Fibroblast of the aortic adventitia (primary cell): ENCODE results near the gene LEO1. TPM values are rescaled to one million over a fixed set of nuclear protein-coding genes. Genes with fewer than 3 reads are reported as not detected.

Experiments
- DNase-seq: peaks from one replicate; pipeline ENCODE4 v3.0.0-alpha.2; 2010; ENCODE audit warnings: low read depth
- H3K4me3 ChIP-seq: 2 replicates; pipeline ENCODE4 v1.5.1; 2011; ENCODE audit warnings: low read depth, mild to moderate bottlenecking, control low read depth, low read length, moderate library complexity
- total RNA-seq: library from RNA; depleted of rRNA; stranded (reverse); fragments of >200 nt; gene quantifications from 2 replicates; pipeline ENCODE4 v1.2.3, GENCODE V29; 2012; ENCODE audit warnings: low replicate concordance
- TF ChIP-seq, protein P1 (sequence below): IDR thresholded peaks from 2 replicates; pipeline ENCODE4 v1.5.1; 2011; ENCODE audit warnings: mild to moderate bottlenecking, low read length, control low read depth, inconsistent platforms; ENCODE audit not compliant: insufficient read depth

The LEO1 gene
- total RNA-seq, 1 donor = 21.3 TPM

DNA sequence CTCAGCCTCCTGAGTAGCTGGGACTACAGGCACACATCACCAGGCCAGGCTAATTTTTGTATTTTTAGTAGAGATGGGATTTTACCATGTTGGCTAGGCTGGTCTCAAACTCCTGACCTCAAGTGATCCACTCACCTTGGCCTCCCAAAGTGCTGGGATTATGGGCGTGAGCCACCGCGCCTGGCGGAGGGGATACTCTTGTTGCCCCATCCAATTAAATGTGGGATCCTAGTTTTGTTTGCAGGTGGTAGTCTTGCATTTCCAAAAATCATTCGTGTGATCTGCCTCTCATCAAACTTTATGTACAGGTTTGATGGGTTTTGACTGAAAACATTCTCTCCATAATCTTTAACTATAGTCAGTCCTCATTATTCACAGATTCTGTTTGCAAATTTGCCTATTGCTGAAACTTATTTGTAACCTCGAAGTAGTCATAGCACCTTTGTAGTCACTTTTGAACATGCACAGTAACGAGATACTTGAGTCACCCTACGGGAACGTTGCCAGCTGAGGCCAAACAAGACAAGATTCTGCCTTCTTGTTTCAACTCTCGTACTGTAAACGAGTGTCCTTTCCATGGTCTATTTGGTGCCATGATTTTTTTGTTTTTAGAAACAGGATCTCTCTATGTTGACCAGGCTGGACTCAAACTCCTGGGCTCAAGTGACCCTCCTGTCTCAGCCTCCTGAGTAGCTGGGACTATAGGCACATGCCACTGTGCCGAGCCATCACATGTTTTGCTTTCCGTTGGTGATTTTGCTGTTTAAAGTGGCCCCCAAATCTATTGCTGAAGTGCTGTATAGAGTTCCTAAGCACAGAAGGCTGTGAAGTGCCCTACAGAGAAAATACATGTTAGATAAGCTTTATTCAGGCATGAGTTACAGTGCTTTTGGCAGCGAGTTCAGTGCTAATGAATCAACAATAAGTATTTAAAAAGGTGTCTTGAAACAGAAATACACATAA is 39.3 kb upstream of the LEO1 start:
- TF ChIP-seq, protein P1, sequence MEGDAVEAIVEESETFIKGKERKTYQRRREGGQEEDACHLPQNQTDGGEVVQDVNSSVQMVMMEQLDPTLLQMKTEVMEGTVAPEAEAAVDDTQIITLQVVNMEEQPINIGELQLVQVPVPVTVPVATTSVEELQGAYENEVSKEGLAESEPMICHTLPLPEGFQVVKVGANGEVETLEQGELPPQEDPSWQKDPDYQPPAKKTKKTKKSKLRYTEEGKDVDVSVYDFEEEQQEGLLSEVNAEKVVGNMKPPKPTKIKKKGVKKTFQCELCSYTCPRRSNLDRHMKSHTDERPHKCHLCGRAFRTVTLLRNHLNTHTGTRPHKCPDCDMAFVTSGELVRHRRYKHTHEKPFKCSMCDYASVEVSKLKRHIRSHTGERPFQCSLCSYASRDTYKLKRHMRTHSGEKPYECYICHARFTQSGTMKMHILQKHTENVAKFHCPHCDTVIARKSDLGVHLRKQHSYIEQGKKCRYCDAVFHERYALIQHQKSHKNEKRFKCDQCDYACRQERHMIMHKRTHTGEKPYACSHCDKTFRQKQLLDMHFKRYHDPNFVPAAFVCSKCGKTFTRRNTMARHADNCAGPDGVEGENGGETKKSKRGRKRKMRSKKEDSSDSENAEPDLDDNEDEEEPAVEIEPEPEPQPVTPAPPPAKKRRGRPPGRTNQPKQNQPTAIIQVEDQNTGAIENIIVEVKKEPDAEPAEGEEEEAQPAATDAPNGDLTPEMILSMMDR = no peak
- DNase-seq = peak; percentile 75
- no peak overlapping the region for H3K4me3 ChIP-seq

DNA sequence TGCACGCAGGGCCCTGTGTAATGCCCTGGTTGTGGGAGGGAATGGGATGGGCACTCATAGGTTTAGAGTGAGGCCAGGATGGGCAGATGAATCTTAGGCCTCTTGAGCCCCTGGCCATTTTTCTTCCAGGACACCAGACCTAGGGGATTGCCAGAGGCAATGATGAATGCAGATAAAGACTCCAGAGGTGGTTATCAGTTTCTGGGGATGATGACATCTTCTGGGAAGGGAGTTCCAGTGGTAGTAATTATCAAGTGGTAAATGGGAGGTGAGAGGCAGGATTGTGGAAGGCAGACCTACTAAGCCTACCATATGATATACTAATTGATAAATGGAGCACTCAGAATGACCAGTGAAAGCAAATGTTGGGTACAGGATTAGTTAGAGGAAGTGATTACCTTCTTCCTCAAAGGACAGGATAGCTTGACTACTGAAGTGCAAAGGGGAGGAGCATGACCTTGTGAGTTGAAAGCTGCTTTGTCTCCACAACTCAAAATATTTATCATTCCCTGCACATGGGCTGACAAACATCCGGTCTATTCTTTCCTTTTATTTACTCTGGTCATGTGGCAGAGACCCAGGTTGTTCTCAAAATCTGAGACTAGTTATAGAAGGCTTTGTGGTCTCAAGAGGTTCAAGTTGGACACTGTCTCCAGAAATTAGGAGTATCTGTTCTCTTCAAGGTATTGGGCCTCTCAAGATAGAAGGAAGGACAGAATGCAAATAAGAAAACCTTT is 37.3 kb upstream of the LEO1 start:
- DNase-seq = no peak
- H3K4me3 ChIP-seq = no peak overlapping the region
- TF ChIP-seq, protein P1 = no peak

DNA sequence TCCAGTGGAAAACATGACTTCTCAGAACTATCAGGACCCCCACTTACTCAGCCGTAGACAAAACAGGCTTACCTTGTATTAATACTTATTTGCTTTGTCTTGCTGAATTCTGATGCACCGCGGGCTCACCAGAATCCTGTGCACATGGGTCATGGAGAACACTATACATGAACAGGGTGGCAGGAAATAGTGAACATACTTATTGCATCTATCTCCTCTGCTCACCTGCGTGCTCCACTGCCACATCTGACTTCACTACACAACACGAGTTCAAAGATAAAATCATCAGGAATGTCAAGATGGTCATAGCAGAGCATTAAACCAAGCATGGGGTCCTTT is 36.8 kb upstream of the LEO1 start:
- no peak for DNase-seq
- H3K4me3 ChIP-seq = no peak overlapping the region
- TF ChIP-seq, protein P1 = no peak

DNA sequence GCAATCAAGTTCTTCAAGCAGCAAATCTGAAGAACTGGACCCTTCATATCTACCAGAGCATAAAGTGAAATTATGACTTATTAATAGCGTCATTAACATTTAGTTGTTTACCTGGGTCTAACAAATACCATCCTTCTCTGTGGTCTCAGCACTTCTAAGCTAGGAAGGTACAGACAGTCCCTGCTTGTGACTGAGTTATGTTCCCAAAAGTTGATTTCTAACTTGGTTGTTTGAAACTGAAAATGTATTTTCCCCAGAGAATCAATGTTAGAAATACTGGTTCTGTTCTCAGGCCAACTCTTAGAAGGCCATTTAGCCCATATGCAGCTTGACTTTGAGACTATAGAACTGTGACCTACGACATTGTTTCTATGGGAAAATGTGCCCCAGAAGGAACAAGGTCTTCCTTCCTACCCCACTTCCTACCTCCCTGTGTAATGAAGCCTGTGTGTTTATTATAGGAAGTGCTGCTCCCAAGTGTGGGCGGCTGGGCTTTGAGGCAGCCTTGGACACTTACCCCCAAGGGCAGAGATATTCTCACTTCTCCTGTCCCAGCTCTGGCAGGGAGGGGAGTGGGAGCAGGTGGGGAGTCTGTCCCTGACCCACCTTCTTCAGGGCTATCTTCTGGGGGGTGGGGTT is 35.2 kb upstream of the LEO1 start:
- TF ChIP-seq, protein P1 = no peak
- DNase-seq = no peak
- no peak overlapping the region for H3K4me3 ChIP-seq

DNA sequence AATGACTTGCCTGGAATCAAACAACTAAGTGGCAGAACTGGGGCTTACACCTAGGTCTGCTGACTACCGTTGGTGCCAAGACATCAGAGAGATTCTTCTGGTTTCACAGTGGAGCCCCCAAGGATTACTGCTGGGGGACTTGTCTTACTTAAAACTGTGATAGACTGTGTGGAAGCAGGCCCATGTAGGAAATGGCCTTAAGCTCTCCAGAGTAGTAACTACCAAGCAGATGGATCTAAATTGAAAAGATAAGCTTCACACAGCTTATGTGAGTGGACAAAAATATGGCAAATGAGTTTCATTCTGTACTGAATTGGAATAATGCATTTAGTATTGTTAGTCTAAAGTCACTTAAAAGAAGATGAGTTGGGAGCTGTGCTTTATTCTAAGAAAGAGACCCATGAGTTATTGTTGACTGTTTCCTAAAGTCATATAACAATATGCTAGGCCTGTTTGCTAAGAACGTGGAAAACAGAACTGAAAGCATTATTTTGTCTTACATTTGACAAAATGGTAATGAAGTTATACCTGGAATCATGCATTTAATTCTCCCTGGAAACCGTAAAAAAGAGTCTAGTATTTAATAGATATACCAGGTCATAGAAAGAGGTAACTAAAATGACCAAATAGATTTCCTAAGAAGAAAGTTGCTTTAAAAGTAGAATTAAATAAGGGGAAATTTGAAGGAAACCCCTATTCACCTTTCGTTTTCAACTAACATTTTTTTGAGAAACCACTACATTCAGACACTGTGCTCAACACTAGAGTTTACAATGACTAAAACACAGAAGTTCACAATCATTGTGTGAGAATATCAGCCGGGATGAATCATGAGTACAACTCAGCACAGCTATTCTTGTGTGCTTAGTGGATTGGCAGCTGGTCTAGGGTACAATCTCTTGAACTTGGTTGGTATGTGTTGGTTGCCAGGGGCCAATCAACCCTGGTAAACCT is 34.4 kb upstream of the LEO1 start:
- H3K4me3 ChIP-seq = no peak overlapping the region
- peak; percentile 70 for DNase-seq
- TF ChIP-seq, protein P1 = no peak

DNA sequence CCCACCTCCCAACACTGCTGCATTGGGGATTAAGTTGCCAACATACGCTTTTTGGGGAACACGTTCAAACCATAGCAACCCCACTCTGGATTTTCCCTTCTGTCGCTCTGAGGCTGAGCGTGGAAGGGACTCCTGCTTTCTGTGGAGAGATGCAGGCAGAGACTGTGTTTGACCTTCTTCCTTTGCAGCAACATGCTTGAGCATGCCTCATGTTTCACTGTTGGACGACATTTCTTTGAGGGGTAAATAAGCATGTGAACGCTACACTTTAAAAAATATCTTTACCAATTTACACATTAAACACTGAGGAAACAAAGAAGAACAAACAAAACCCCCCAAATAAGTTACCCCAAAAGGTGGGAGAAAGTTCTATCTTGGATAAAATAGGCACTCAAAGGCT is 33.2 kb upstream of the LEO1 start:
- H3K4me3 ChIP-seq = no peak overlapping the region
- TF ChIP-seq, protein P1 = no peak
- DNase-seq = no peak
